Left ventricle myocardium inferior (tissue), 1 donor: ENCODE results near the gene ASTN1. TPM values are rescaled to one million over a fixed set of nuclear protein-coding genes. Genes with fewer than 3 reads are reported as not detected.

ENCODE experiments used
- DNase-seq: peaks from one replicate; pipeline ENCODE4 v3.0.0-alpha.2; 2020
- H3K27ac ChIP-seq: fragments of 200-600 bp; replicated peaks from 2 replicates; pipeline ENCODE4 v1.8.0; 2021
- H3K27me3 ChIP-seq: fragments of 200-600 bp; 2 replicates; pipeline ENCODE4 v1.8.0; 2021; ENCODE audit warnings: low read depth
- H3K36me3 ChIP-seq: fragments of 200-600 bp; 2 replicates; pipeline ENCODE4 v1.8.0; 2021
- H3K4me1 ChIP-seq: fragments of 200-600 bp; 2 replicates; pipeline ENCODE4 v1.8.0; 2021
- H3K4me3 ChIP-seq: fragments of 200-600 bp; 2 replicates; pipeline ENCODE4 v1.8.0; 2021; ENCODE audit warnings: mild to moderate bottlenecking, moderate library complexity
- H3K9me3 ChIP-seq: fragments of 200-600 bp; replicated peaks from 2 replicates; pipeline ENCODE4 v1.8.0; 2021
- intact Hi-C: fragments of 100-400 bp; cut with micrococcal nuclease; formaldehyde crosslinking; loops from one replicate; pipeline ENCODE4 v1.11.0; 2022
- total RNA-seq: library from RNA; stranded (reverse); fragmentation: NEBNext Ultra II Directional; extraction: Animal tissue kit (Norgen Biotek cat#: 25700); gene quantifications from one replicate; pipeline ENCODE4 v1.2.1, GENCODE V29; 2021
- TF ChIP-seq, protein P1 (sequence below): fragments of 200-600 bp; IDR thresholded peaks from 2 replicates; pipeline ENCODE4 v1.8.0; 2021; ENCODE audit warnings: antibody characterized with exemption, mild to moderate bottlenecking, borderline replicate concordance
- donor health status: DM: no; HTN: yes; CAD: no; lungs with severe emphysema.

Gene ASTN1
- total RNA-seq, 1 donor from 2014 or later: 0.33 TPM

DNA sequence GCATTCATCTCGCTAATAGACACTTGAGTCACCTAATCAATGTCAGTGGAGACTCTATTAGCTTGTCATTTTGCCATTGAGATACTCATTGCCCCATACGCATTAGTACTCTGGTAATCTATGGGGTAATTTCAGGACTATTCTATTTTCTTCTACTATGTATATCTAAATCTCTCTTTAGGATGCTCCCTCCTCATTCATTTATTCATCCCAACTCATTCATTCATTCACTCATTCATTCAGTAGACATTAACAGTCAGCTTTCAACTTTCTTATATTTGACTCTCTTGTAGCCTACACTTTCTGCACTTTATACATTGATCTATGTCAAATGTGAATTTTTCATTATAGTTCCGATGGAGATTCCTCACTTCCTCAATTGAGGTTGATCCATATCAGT, 170.9 kb downstream of the ASTN1 start:
- Histone ChIP-seq H3K27me3 (peaks cover 14% of the 10 kb centered on the region), H3K4me3 (no peak overlapping the region), H3K27ac (no peak overlapping the region), H3K4me1 (no peaks in the 10 kb centered on the region), H3K9me3 (no peaks in the 10 kb centered on the region), H3K36me3 (no peaks in the 10 kb centered on the region)
- intact Hi-C loops: no loop called here
- TF ChIP-seq, protein P1, sequence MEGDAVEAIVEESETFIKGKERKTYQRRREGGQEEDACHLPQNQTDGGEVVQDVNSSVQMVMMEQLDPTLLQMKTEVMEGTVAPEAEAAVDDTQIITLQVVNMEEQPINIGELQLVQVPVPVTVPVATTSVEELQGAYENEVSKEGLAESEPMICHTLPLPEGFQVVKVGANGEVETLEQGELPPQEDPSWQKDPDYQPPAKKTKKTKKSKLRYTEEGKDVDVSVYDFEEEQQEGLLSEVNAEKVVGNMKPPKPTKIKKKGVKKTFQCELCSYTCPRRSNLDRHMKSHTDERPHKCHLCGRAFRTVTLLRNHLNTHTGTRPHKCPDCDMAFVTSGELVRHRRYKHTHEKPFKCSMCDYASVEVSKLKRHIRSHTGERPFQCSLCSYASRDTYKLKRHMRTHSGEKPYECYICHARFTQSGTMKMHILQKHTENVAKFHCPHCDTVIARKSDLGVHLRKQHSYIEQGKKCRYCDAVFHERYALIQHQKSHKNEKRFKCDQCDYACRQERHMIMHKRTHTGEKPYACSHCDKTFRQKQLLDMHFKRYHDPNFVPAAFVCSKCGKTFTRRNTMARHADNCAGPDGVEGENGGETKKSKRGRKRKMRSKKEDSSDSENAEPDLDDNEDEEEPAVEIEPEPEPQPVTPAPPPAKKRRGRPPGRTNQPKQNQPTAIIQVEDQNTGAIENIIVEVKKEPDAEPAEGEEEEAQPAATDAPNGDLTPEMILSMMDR: no peak
- no peak for DNase-seq

DNA sequence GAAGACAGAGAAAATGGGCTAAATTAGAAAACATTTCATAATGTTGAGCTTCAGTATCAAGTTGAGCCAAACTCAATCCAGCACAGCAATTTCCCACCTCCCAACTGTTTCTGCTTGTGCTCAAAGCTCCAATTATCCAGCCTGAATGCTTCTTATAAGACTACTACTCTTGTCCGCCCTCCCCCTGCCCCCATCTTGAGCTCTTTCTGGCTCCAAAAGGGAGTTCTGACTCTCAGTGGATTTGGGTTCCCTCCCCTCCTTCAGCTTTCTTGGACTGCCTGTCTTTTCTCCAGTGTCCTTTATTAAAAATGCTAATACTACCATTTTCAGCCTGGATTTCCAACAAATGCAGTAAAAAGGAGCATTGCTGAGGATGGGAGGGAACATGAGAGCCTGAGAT, 174.8 kb downstream of the ASTN1 start:
- TF ChIP-seq, protein P1: no peak
- peak; percentile 18 for DNase-seq

DNA sequence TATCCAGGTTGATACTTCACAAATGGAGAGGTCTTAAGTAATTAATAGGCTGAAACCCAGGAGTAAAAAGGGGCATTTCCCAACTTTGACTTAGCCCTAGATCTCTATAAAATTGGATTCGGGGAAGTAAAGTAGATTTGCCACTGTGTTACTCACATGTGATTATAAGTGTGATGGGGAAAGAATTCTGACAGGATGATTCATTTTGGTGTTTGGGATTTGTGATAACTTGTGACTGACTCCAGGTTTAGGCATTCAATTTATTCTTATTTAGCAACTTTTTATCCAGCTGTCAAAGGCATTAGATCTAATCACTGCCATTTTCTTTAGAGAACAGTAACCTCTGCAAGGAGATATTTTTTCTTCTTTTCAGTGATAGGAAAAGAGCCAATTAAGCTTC, 175.5 kb downstream of the ASTN1 start:
- intact Hi-C loops: no loop called here
- TF ChIP-seq, protein P1: no peak
- no peak for DNase-seq
- no peaks in the 10 kb centered on the region for H3K36me3 ChIP-seq
- H3K4me1 ChIP-seq: no peaks in the 10 kb centered on the region
- peaks cover under 1% of the 10 kb centered on the region for H3K27me3 ChIP-seq
- no peak overlapping the region for H3K4me3 ChIP-seq
- H3K9me3 ChIP-seq: no peaks in the 10 kb centered on the region
- H3K27ac ChIP-seq: peak overlapping the region; percentile 56

More for the DNA sequence above, 174.8 kb downstream of the ASTN1 start:
- H3K9me3 ChIP-seq: no peaks in the 10 kb centered on the region
- H3K27me3 ChIP-seq: peaks cover 4% of the 10 kb centered on the region
- no peaks in the 10 kb centered on the region for H3K4me1 ChIP-seq
- no peak overlapping the region for H3K4me3 ChIP-seq
- peak overlapping the region; percentile 56 for H3K27ac ChIP-seq
- no peaks in the 10 kb centered on the region for H3K36me3 ChIP-seq
- intact Hi-C loops: no loop called here

DNA sequence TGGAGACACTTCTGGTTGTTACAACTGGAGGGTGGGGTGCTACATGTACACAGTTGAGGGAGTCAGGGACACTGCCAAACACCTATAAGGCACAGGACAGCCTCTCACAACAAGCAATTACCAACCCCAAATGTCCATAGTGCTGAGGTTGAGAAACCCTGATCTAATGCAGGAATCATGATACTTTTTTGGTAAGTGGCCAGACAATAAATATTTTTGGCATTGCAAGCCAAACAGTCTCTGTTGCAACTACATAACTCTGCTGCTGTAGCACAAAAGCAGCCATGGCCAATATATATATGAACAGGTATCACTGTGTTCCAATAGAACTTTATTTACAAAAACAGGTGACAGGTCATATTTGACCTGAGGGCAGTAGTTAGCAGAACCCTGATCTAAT, 177.5 kb downstream of the ASTN1 start:
- Histone ChIP-seq H3K9me3 (no peaks in the 10 kb centered on the region), H3K27ac (no peak overlapping the region), H3K36me3 (no peaks in the 10 kb centered on the region), H3K27me3 (no peaks in the 10 kb centered on the region), H3K4me1 (no peaks in the 10 kb centered on the region), H3K4me3 (no peak overlapping the region)
- DNase-seq: no peak
- intact Hi-C loops: no loop called here
- TF ChIP-seq, protein P1: no peak

DNA sequence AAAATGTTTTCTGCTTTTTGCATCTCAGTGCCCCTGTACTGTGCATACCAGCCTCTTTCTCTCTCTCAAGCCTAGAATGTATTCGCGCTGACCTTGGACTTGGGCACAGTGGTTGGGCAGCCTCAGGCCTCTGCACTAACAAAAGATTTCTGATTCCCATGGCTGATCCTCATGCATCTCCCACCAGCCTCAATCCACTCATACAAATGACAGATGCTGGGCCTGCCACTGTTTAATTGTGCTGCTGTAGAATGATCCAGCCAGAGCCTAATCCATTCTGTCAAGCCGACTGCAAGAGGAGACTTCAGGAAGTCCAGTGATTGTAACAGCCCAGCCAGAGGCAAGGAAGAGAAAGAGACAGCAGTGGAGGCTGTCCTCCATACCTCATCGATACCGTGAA, 180.8 kb downstream of the ASTN1 start:
- Histone ChIP-seq H3K9me3 (no peaks in the 10 kb centered on the region), H3K4me3 (no peak overlapping the region), H3K27me3 (peaks cover 6% of the 10 kb centered on the region), H3K4me1 (no peaks in the 10 kb centered on the region), H3K27ac (no peak overlapping the region), H3K36me3 (no peaks in the 10 kb centered on the region)
- intact Hi-C loops: no loop called here
- TF ChIP-seq, protein P1: no peak
- no peak for DNase-seq

DNA sequence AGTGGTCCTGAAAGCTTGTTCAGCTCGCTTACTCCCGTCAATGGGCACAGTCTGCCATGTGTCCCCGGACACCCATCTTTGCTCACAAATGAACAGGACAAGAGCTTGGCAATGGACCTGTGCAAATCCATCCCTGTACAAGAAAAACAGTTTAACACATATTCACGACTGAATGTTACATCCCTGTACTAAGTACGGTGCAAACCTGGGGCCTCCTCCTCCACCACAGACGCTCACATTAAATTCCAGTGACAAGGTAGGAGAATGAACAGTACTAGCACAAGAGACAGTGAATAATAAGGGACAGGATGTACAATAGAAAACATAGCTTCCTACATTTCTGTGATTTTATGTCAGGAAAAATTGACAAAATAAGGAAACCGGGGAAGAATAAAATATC, 187.7 kb downstream of the ASTN1 start:
- H3K4me3 ChIP-seq: no peak overlapping the region
- TF ChIP-seq, protein P1: no peak
- intact Hi-C loops: no loop called here
- H3K36me3 ChIP-seq: no peaks in the 10 kb centered on the region
- no peaks in the 10 kb centered on the region for H3K4me1 ChIP-seq
- H3K27ac ChIP-seq: no peak overlapping the region
- no peak for DNase-seq
- no peaks in the 10 kb centered on the region for H3K9me3 ChIP-seq
- H3K27me3 ChIP-seq: peaks cover 18% of the 10 kb centered on the region
